Measurements from ENCODE around the gene LEMD1.

Gene LEMD1

GRCh38 chr1:205430696-205431305, 8.9 kb upstream of the LEMD1 start:
- ChIA-PET CTCF (interaction anchor here (1.1 to 6.7 kb wide), 11 partner anchors 9 to 105 kb away, joined by 3 to 47 read pairs (median 5); partner anchors contain the start of gene LEMD1), POLR2A (no interaction called here)
- no peak overlapping the region for H3K27ac ChIP-seq (ENCODE audit: insufficient read depth in 1 of 2, low read depth in 1 of 2, low read length in 2 of 2, poor library complexity in 1 of 2, severe bottlenecking in 2 of 2)
- peaks cover 5 to 10% (median 9%) of the 10 kb centered on the region in 4 experiments for H3K4me1 ChIP-seq (ENCODE audit: control extremely low read depth in 1 of 4, control insufficient read depth in 4 of 4, insufficient read depth in 4 of 4, low read length in 3 of 4)
- DNase-seq, result peak; percentile 61 to 70 (median 68)
- no peaks in the 10 kb centered on the region for H3K36me3 ChIP-seq (ENCODE audit: control insufficient read depth in 4 of 4, insufficient read depth in 4 of 4, low read length in 3 of 4)
- WGBS (ENCODE audit: insufficient coverage), result 13% methylated on average over 20 of the region's 32 CpGs
- H3K9me3 ChIP-seq (ENCODE audit: control extremely low read depth in 1 of 5, control insufficient read depth in 4 of 5, insufficient read depth in 2 of 5, low read depth in 1 of 5, low read length in 4 of 5), result no peaks in the 10 kb centered on the region
- peaks cover 0 to 16% (median 1%) of the 10 kb centered on the region in 5 experiments for H3K27me3 ChIP-seq (replicated peaks in 2 of 5; ENCODE audit: control insufficient read depth in 4 of 5, insufficient read depth in 5 of 5, low read length in 4 of 5)
- peak overlapping the region; percentile 28 to 71 (median 63) for H3K4me3 ChIP-seq (ENCODE audit: control insufficient read depth in 1 of 7, extremely low read depth in 1 of 7, insufficient read depth in 4 of 7, low read depth in 2 of 7, low read length in 6 of 7)

GRCh38 chr1:205429762-205430695, 8.2 kb upstream of the LEMD1 start:
- POLR2A ChIA-PET, result interaction anchor here (0.6 kb wide), 1 partner anchor 9 kb away, joined by 3 read pairs; no protein-coding TSS in a partner anchor
- H3K27ac ChIP-seq (ENCODE audit: insufficient read depth in 1 of 2, low read depth in 1 of 2, low read length in 2 of 2, poor library complexity in 1 of 2, severe bottlenecking in 2 of 2), result no peak overlapping the region
- peaks cover 5 to 10% (median 9%) of the 10 kb centered on the region in 4 experiments for H3K4me1 ChIP-seq (ENCODE audit: control extremely low read depth in 1 of 4, control insufficient read depth in 4 of 4, insufficient read depth in 4 of 4, low read length in 3 of 4)
- H3K4me3 ChIP-seq (ENCODE audit: control insufficient read depth in 1 of 7, extremely low read depth in 1 of 7, insufficient read depth in 4 of 7, low read depth in 2 of 7, low read length in 6 of 7), result peak overlapping the region; percentile 28 to 71 (median 63)
- H3K36me3 ChIP-seq (ENCODE audit: control insufficient read depth in 4 of 4, insufficient read depth in 4 of 4, low read length in 3 of 4), result no peaks in the 10 kb centered on the region
- no peak for DNase-seq
- H3K27me3 ChIP-seq (replicated peaks in 2 of 5; ENCODE audit: control insufficient read depth in 4 of 5, insufficient read depth in 5 of 5, low read length in 4 of 5), result peaks cover 0 to 19% (median 0%) of the 10 kb centered on the region in 5 experiments
- no peaks in the 10 kb centered on the region for H3K9me3 ChIP-seq (ENCODE audit: control extremely low read depth in 1 of 5, control insufficient read depth in 4 of 5, insufficient read depth in 2 of 5, low read depth in 1 of 5, low read length in 4 of 5)
- WGBS (ENCODE audit: insufficient coverage), result 63% methylated on average over 25 of the region's 29 CpGs
- CTCF ChIA-PET, result interaction anchor here (1.1 to 6.7 kb wide), 10 partner anchors 8 to 104 kb away, joined by 3 to 47 read pairs (median 5); partner anchors contain the start of gene LEMD1

- POLR2A ChIA-PET, result no interaction called here
- 100% methylated on average over 2 of the region's 8 CpGs for WGBS (ENCODE audit: insufficient coverage)
- CTCF ChIA-PET, result interaction anchor here (0.7 to 4.8 kb wide), 10 partner anchors 9 to 70 kb away, joined by 4 to 27 read pairs (median 5); no protein-coding TSS in a partner anchor
These were observed 3.2 kb upstream of the LEMD1 start for GRCh38 chr1:205424901-205425600.

GRCh38 chr1:205423814-205424399, 2.1 kb upstream of the LEMD1 start:
- Histone ChIP-seq H3K27ac (ENCODE audit: insufficient read depth in 1 of 2, low read depth in 1 of 2, low read length in 2 of 2, poor library complexity in 1 of 2, severe bottlenecking in 2 of 2) (no peak overlapping the region), H3K4me3 (ENCODE audit: control insufficient read depth in 1 of 7, extremely low read depth in 1 of 7, insufficient read depth in 4 of 7, low read depth in 2 of 7, low read length in 6 of 7) (no peak overlapping the region), H3K4me1 (ENCODE audit: control extremely low read depth in 1 of 4, control insufficient read depth in 4 of 4, insufficient read depth in 4 of 4, low read length in 3 of 4) (peaks cover 0 to 1% (median 0%) of the 10 kb centered on the region in 4 experiments), H3K9me3 (ENCODE audit: control extremely low read depth in 1 of 5, control insufficient read depth in 4 of 5, insufficient read depth in 2 of 5, low read depth in 1 of 5, low read length in 4 of 5) (no peaks in the 10 kb centered on the region), H3K36me3 (ENCODE audit: control insufficient read depth in 4 of 4, insufficient read depth in 4 of 4, low read length in 3 of 4) (no peaks in the 10 kb centered on the region), H3K27me3 (replicated peaks in 2 of 5; ENCODE audit: control insufficient read depth in 4 of 5, insufficient read depth in 5 of 5, low read length in 4 of 5) (peaks cover 2 to 22% (median 8%) of the 10 kb centered on the region in 5 experiments)
- no peak for DNase-seq
- ChIA-PET CTCF (interaction anchor here (0.7 to 4.8 kb wide), 12 partner anchors 8 to 100 kb away, joined by 3 to 27 read pairs (median 5); no protein-coding TSS in a partner anchor), POLR2A (no interaction called here)
- WGBS (ENCODE audit: insufficient coverage), result no CpG with 5 or more reads among the region's 6 CpGs

More at GRCh38 chr1:205424901-205425600, 3.2 kb upstream of the LEMD1 start:
- H3K4me3 ChIP-seq (ENCODE audit: control insufficient read depth in 1 of 7, extremely low read depth in 1 of 7, insufficient read depth in 4 of 7, low read depth in 2 of 7, low read length in 6 of 7), result no peak overlapping the region
- H3K9me3 ChIP-seq (ENCODE audit: control extremely low read depth in 1 of 5, control insufficient read depth in 4 of 5, insufficient read depth in 2 of 5, low read depth in 1 of 5, low read length in 4 of 5), result no peaks in the 10 kb centered on the region
- peaks cover 2 to 28% (median 8%) of the 10 kb centered on the region in 5 experiments for H3K27me3 ChIP-seq (replicated peaks in 2 of 5; ENCODE audit: control insufficient read depth in 4 of 5, insufficient read depth in 5 of 5, low read length in 4 of 5)
- no peak overlapping the region for H3K27ac ChIP-seq (ENCODE audit: insufficient read depth in 1 of 2, low read depth in 1 of 2, low read length in 2 of 2, poor library complexity in 1 of 2, severe bottlenecking in 2 of 2)
- peaks cover 0 to 1% (median 0%) of the 10 kb centered on the region in 4 experiments for H3K4me1 ChIP-seq (ENCODE audit: control extremely low read depth in 1 of 4, control insufficient read depth in 4 of 4, insufficient read depth in 4 of 4, low read length in 3 of 4)
- no peaks in the 10 kb centered on the region for H3K36me3 ChIP-seq (ENCODE audit: control insufficient read depth in 4 of 4, insufficient read depth in 4 of 4, low read length in 3 of 4)
- DNase-seq, result no peak

GRCh38 chr1:205422993-205423642, 1.3 kb upstream of the LEMD1 start:
- POLR2A ChIA-PET, result no interaction called here
- Histone ChIP-seq H3K27me3 (replicated peaks in 2 of 5; ENCODE audit: control insufficient read depth in 4 of 5, insufficient read depth in 5 of 5, low read length in 4 of 5) (peaks cover 2 to 24% (median 8%) of the 10 kb centered on the region in 5 experiments), H3K4me1 (ENCODE audit: control extremely low read depth in 1 of 4, control insufficient read depth in 4 of 4, insufficient read depth in 4 of 4, low read length in 3 of 4) (peaks cover 0 to 1% (median 0%) of the 10 kb centered on the region in 4 experiments), H3K27ac (ENCODE audit: insufficient read depth in 1 of 2, low read depth in 1 of 2, low read length in 2 of 2, poor library complexity in 1 of 2, severe bottlenecking in 2 of 2) (no peak overlapping the region), H3K36me3 (ENCODE audit: control insufficient read depth in 4 of 4, insufficient read depth in 4 of 4, low read length in 3 of 4) (no peaks in the 10 kb centered on the region), H3K9me3 (ENCODE audit: control extremely low read depth in 1 of 5, control insufficient read depth in 4 of 5, insufficient read depth in 2 of 5, low read depth in 1 of 5, low read length in 4 of 5) (no peaks in the 10 kb centered on the region), H3K4me3 (ENCODE audit: control insufficient read depth in 1 of 7, extremely low read depth in 1 of 7, insufficient read depth in 4 of 7, low read depth in 2 of 7, low read length in 6 of 7) (no peak overlapping the region)
- no peak for DNase-seq
- WGBS (ENCODE audit: insufficient coverage), result 90% methylated on average over 2 of the region's 4 CpGs
- CTCF ChIA-PET, result interaction anchor here (0.9 to 4.8 kb wide), 6 partner anchors 9 to 101 kb away, joined by 3 to 27 read pairs (median 6); no protein-coding TSS in a partner anchor

GRCh38 chr1:205420938-205421337, 918 bp downstream of the LEMD1 start:
- H3K27me3 ChIP-seq (replicated peaks in 2 of 5; ENCODE audit: control insufficient read depth in 4 of 5, insufficient read depth in 5 of 5, low read length in 4 of 5), result peaks cover 2 to 20% (median 6%) of the 10 kb centered on the region in 5 experiments
- no peak overlapping the region for H3K27ac ChIP-seq (ENCODE audit: insufficient read depth in 1 of 2, low read depth in 1 of 2, low read length in 2 of 2, poor library complexity in 1 of 2, severe bottlenecking in 2 of 2)
- H3K36me3 ChIP-seq (ENCODE audit: control insufficient read depth in 4 of 4, insufficient read depth in 4 of 4, low read length in 3 of 4), result no peaks in the 10 kb centered on the region
- no peaks in the 10 kb centered on the region for H3K9me3 ChIP-seq (ENCODE audit: control extremely low read depth in 1 of 5, control insufficient read depth in 4 of 5, insufficient read depth in 2 of 5, low read depth in 1 of 5, low read length in 4 of 5)
- H3K4me1 ChIP-seq (ENCODE audit: control extremely low read depth in 1 of 4, control insufficient read depth in 4 of 4, insufficient read depth in 4 of 4, low read length in 3 of 4), result peaks cover 0 to 1% (median 0%) of the 10 kb centered on the region in 4 experiments
- no peak overlapping the region for H3K4me3 ChIP-seq (ENCODE audit: control insufficient read depth in 1 of 7, extremely low read depth in 1 of 7, insufficient read depth in 4 of 7, low read depth in 2 of 7, low read length in 6 of 7)
- DNase-seq, result no peak
- ChIA-PET POLR2A (interaction anchor here (0.7 kb wide), 1 partner anchor 9 kb away, joined by 3 read pairs; no protein-coding TSS in a partner anchor), CTCF (interaction anchor here (0.5 to 2.3 kb wide), 6 partner anchors 10 to 95 kb away, joined by 3 to 7 read pairs (median 4); no protein-coding TSS in a partner anchor)
- WGBS (ENCODE audit: insufficient coverage), result no CpG with 5 or more reads among the region's 2 CpGs

Measured in common myeloid progenitor, CD34-positive (primary cell).